Mucosa of descending colon (tissue), 3 donors: ENCODE measurements around the gene CDH15. TPM values are rescaled to one million over a fixed set of nuclear protein-coding genes. Genes with fewer than 3 reads are reported as not detected.

Experiments used
- ATAC-seq: fragments of 200-7000 bp; cut with Tn5 transposase; one replicate; pipeline ENCODE4 v1.9.1; 2020; ENCODE audit warnings: mild to moderate bottlenecking, moderate library complexity
- DNase-seq, 3 donors: peaks; one replicate each; pipeline ENCODE4 v3.0.0-alpha.2; 2020
- H3K36me3 ChIP-seq: fragments of 200-600 bp; one replicate; pipeline ENCODE4 v1.8.0; 2021; ENCODE audit warnings: low read depth, mild to moderate bottlenecking
- H3K4me1 ChIP-seq: fragments of 200-600 bp; one replicate; pipeline ENCODE4 v1.8.0; 2021; ENCODE audit warnings: low read depth, mild to moderate bottlenecking
- H3K4me3 ChIP-seq: fragments of 200-600 bp; one replicate; pipeline ENCODE4 v1.8.0; 2021; ENCODE audit warnings: mild to moderate bottlenecking
- H3K9me3 ChIP-seq: fragments of 200-600 bp; one replicate; pipeline ENCODE4 v1.8.0; 2021; ENCODE audit warnings: mild to moderate bottlenecking
- intact Hi-C, 2 donors: fragments of 100-400 bp; cut with DNase I in 1 of 2; cut with micrococcal nuclease in 1 of 2; formaldehyde crosslinking; loops; one replicate each; pipeline versions ENCODE4 v1.11.0 to v1.11.1; 2022; cut with DNase I, micrococcal nuclease
- total RNA-seq, 3 donors: library from RNA; stranded (reverse); fragmentation: NEBNext Ultra II Directional in 2 of 3; extraction: Animal tissue kit (Norgen Biotek cat#: 25700) in 2 of 3; gene quantifications; one replicate each; pipeline versions ENCODE4 v1.2.1 to v1.2.4, GENCODE V29; 2021 to 2023
- TF ChIP-seq, protein P1 (sequence below): fragments of 200-600 bp; IDR thresholded peaks from one replicate; pipeline ENCODE4 v1.8.0; 2022; ENCODE audit warnings: antibody characterized with exemption, mild to moderate bottlenecking
- donor health status: DM: no; HTN: no; CAD: no; lungs with moderate emphysema.
- donor health status: DM: no; HTN: no; CAD: no.
- donor health status: DM: no; HTN: yes; CAD: no.

CDH15 gene
- total RNA-seq, 3 donors from 2014 or later, result not detected

DNA sequence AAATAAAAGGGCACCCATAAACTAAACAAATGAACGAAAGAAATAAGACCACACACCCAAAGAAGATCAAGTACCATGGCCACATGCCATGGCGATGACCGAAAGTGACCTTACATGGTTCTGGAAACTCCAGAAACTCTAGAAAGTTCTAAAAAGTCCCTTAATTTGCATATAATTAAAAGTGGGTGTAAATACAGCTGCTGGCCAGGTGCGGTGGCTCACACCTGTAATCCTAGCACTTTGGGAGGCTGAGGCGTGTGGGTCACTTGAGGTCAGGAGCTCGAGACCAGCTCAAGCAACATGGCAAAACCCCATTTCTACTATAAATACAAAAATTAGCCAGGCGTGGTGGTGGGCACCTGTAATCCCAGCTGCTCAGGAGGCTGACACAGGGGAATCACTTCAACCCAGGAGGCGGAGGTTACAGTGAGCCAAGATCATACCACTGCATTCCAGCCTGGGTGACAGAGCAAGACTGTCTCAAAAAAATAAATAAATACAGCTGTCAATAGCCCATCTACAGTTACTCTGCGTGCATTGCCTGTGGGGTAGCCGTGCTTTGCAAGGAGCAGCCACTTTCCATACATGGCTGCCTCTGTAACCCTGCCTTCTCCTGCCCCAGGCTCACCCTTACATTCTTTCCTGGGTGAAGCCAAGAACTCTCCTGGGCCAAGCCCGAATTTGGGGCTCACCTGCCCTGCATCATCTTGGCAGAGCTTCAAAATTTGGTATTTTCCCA lies 38.8 kb downstream of the CDH15 start:
- Histone ChIP-seq H3K36me3 (no peaks in the 10 kb centered on the region), H3K4me1 (no peaks in the 10 kb centered on the region), H3K9me3 (no peaks in the 10 kb centered on the region), H3K4me3 (no peak overlapping the region)
- DNase-seq (no peak), ATAC-seq (peak; percentile 23)
- TF ChIP-seq, protein P1, sequence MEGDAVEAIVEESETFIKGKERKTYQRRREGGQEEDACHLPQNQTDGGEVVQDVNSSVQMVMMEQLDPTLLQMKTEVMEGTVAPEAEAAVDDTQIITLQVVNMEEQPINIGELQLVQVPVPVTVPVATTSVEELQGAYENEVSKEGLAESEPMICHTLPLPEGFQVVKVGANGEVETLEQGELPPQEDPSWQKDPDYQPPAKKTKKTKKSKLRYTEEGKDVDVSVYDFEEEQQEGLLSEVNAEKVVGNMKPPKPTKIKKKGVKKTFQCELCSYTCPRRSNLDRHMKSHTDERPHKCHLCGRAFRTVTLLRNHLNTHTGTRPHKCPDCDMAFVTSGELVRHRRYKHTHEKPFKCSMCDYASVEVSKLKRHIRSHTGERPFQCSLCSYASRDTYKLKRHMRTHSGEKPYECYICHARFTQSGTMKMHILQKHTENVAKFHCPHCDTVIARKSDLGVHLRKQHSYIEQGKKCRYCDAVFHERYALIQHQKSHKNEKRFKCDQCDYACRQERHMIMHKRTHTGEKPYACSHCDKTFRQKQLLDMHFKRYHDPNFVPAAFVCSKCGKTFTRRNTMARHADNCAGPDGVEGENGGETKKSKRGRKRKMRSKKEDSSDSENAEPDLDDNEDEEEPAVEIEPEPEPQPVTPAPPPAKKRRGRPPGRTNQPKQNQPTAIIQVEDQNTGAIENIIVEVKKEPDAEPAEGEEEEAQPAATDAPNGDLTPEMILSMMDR, result no peak
- intact Hi-C loops, result no loop called here

- ATAC-seq, result peak; percentile 80
- Histone ChIP-seq H3K36me3 (no peaks in the 10 kb centered on the region), H3K9me3 (no peaks in the 10 kb centered on the region), H3K4me3 (no peak overlapping the region), H3K4me1 (peaks cover under 1% of the 10 kb centered on the region)
- TF ChIP-seq, protein P1, result no peak
- DNase-seq, result no peak
- intact Hi-C loops, result no loop called here
Measured at GRCh38 chr16:89210904-89211515, 39.5 kb downstream of the CDH15 start.

DNA sequence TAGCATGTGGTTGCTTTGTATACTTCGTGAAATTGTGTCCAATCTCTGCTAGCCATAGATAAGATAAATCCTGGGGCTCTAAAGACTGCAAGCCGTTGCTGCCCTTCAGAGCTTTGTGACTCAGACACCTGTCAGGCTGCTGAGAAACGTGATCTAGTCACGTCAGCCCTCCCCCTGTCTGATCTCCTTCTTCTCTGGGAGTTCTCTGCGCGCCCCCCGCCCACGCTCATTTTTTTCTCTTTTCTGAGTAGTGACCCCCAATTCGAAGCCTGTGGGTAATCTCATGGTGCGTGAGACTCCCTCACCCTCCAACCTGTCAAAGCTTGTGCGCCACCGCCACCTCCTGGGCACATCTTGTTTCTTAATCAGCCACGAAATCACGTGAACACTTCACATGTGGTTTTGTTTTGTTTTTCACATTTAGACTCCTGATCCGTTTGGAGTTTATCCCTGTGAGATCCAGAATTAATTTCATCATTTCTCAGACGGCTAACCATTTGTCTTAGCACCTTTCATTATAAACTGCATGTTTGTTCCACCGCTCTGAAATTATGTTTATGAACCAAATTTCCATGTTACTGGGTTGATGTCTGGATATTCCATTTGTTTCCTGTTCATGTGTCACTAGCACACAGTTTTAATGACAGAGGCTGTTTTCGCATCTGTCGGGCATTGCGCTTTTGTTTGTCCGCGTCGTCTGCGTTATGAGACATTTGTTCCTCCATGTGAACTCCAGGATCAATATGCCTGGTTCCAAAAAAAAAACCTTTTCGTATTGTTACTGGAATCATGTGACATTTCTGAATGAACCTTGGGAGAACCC lies 45.0 kb downstream of the CDH15 start:
- DNase-seq, result peak; percentile 86 to 93 (median 89)
- H3K36me3 ChIP-seq, result no peaks in the 10 kb centered on the region

GRCh38 chr16:89217138-89217387 lies 45.5 kb downstream of the CDH15 start:
- peak overlapping the region; percentile 75 for H3K4me3 ChIP-seq
- H3K36me3 ChIP-seq, result no peaks in the 10 kb centered on the region
- DNase-seq (no peak), ATAC-seq (no peak)
- no peaks in the 10 kb centered on the region for H3K9me3 ChIP-seq
- peaks cover 17% of the 10 kb centered on the region for H3K4me1 ChIP-seq
- TF ChIP-seq, protein P1, result no peak
- intact Hi-C loops, result no loop called here

More for the DNA sequence above, 45.0 kb downstream of the CDH15 start:
- intact Hi-C loops, result no loop called here
- ATAC-seq, result peak; percentile 77
- Histone ChIP-seq H3K4me1 (peaks cover 17% of the 10 kb centered on the region), H3K4me3 (peak overlapping the region; percentile 75), H3K9me3 (no peaks in the 10 kb centered on the region)
- TF ChIP-seq, protein P1, result peak; percentile 24

- DNase-seq (peak; percentile 87 to 91 (median 88)), ATAC-seq (peak; percentile 96)
- TF ChIP-seq, protein P1, result no peak
- intact Hi-C loops, result no loop called here
- H3K4me1 ChIP-seq, result peaks cover 17% of the 10 kb centered on the region
- peak within 1 kb of the TSS; percentile 75 for H3K4me3 ChIP-seq
- H3K9me3 ChIP-seq, result no peaks in the 10 kb centered on the region
- no peaks in the 10 kb centered on the region for H3K36me3 ChIP-seq
Measured at GRCh38 chr16:89217388-89218191, 46.0 kb downstream of the CDH15 start, which contains the start of gene ZNF778. Gene ZNF778, plus strand, starts transcription at chr16:89217703. Its CDS starts 3,425 bp downstream, at chr16:89221128.
